WI38 (cell line): ENCODE measurements around the gene CARM1.

Experiments used
- H3K4me3 ChIP-seq: 2 replicates; pipeline ENCODE4 v1.5.1; 2011; ENCODE audit warnings: low read depth, mild to moderate bottlenecking, control low read depth, low read length
- TF ChIP-seq, protein P1 (sequence below): IDR thresholded peaks from 2 replicates; pipeline ENCODE4 v1.5.1; 2012; ENCODE audit warnings: low read depth, mild to moderate bottlenecking, control low read depth, low read length

Gene CARM1

GRCh38 chr19:10838377-10838776, 33.0 kb upstream of the CARM1 start:
- TF ChIP-seq, protein P1, sequence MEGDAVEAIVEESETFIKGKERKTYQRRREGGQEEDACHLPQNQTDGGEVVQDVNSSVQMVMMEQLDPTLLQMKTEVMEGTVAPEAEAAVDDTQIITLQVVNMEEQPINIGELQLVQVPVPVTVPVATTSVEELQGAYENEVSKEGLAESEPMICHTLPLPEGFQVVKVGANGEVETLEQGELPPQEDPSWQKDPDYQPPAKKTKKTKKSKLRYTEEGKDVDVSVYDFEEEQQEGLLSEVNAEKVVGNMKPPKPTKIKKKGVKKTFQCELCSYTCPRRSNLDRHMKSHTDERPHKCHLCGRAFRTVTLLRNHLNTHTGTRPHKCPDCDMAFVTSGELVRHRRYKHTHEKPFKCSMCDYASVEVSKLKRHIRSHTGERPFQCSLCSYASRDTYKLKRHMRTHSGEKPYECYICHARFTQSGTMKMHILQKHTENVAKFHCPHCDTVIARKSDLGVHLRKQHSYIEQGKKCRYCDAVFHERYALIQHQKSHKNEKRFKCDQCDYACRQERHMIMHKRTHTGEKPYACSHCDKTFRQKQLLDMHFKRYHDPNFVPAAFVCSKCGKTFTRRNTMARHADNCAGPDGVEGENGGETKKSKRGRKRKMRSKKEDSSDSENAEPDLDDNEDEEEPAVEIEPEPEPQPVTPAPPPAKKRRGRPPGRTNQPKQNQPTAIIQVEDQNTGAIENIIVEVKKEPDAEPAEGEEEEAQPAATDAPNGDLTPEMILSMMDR = no peak
- H3K4me3 ChIP-seq = no peak overlapping the region

GRCh38 chr19:10839114-10840050, 32.0 kb upstream of the CARM1 start:
- TF ChIP-seq, protein P1 = no peak
- no peak overlapping the region for H3K4me3 ChIP-seq

GRCh38 chr19:10842788-10843187, 28.6 kb upstream of the CARM1 start:
- TF ChIP-seq, protein P1 = no peak
- H3K4me3 ChIP-seq = no peak overlapping the region

- TF ChIP-seq, protein P1 = no peak
- no peak overlapping the region for H3K4me3 ChIP-seq
These were observed 24.7 kb upstream of the CARM1 start for GRCh38 chr19:10846500-10847202.

GRCh38 chr19:10848230-10848856, 23.0 kb upstream of the CARM1 start, which contains the start of gene C19orf38:
Gene C19orf38, plus strand, starts transcription at chr19:10848415. Its CDS starts 94 bp downstream, at chr19:10848509.
- TF ChIP-seq, protein P1 = no peak
- H3K4me3 ChIP-seq = no peak within 1 kb of the TSS

DNA sequence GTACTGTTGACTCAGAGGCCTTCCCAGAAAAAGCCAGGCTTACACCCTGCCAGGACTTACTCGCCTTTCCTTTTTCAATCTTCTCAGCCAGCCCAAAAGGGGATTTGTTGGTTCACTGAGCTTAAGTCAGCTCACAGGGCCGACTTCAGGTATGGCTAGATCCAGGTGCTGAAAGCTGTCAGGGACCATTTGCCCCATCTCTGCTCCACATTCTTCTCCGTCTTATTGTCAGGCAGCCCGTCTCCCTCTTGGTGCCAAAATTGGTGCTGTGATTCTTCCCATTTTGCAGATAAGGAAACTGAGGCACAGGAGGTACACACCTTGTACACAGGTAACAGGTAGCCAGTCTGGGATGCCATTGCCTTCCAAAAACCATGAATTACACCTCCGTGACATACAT, 20.7 kb upstream of the CARM1 start:
- H3K4me3 ChIP-seq = no peak overlapping the region
- TF ChIP-seq, protein P1 = no peak
